ENCODE results near the gene TNK1. TPM values are rescaled to one million over a fixed set of nuclear protein-coding genes. Genes with fewer than 3 reads are reported as not detected.

Gene TNK1
- total RNA-seq, 4 donors from 2014 or later = 38.9 to 110 (median 53.2) TPM

DNA sequence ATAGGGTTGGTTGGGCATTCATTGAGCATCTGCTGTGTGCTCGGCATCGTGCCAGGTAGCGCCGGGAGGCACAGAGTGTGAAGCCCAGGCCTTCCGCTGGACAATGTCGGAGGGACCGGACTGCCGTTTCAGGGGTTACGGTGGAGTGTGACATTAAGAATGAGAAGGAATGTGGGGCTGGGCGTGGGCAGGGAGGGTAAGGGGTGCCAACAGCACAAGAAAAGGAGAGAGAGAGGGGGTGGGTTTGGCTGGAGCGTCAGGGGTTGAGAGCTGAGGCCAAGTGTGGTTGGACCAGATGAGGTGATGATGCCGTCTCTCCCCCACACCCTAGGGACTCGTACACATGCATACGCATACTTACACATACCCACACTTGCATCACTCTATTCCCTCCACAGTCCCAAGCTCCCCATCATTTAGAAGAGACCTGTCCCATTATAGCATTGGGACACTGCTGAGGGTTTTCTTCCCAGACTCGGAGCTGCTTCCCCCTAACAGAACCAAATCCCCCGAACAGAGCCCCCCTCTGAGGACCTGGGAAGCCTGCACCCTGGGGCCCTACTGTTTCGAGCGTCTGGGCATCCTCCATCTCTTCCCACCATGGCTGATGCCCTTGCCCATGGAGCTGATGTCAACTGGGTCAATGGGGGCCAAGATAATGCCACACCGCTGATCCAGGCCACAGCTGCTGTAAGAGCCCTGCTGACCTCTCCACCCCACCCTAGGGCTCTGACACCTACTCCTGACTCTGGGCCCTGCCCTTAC lies 32.2 kb upstream of the TNK1 start:
- 77 to 80% methylated on average over 2 to 19 of the region's 19 CpGs for WGBS, 2 donors (ENCODE audit: low coverage in 1 of 2)
- in situ Hi-C loops (cut with MboI; ENCODE audit: low pct_ligation_motif_present in 1 of 4, low pct_unique_long_range_greater_than_20kb in 1 of 4, low sequenced_read_pairs in 3 of 4) = loop anchor here in 2 of 4 donors (10.0 to 25.0 kb wide), 2 partner anchors 74 to 311 kb away; partner anchors contain the start of genes SLC16A11 (in 1 of the 2) and SLC16A13 (in 1 of the 2)
- H3K9me3 ChIP-seq = no peaks in the 10 kb centered on the region
- H3K4me1 ChIP-seq = peaks cover 4 to 38% (median 34%) of the 10 kb centered on the region in 4 donors
- intact Hi-C loops (cut with DNase I; ENCODE audit: low total_unique reads) = no loop called here
- TF ChIP-seq POLR2AphosphoS5 (IDR thresholded peaks at IDR 0.05) (no peak), POLR2A (IDR thresholded peaks at IDR 0.05) (no peak), EP300 (IDR thresholded peaks at IDR 0.05; ENCODE audit: low read depth) (no peak)
- TF ChIP-seq, protein P1, sequence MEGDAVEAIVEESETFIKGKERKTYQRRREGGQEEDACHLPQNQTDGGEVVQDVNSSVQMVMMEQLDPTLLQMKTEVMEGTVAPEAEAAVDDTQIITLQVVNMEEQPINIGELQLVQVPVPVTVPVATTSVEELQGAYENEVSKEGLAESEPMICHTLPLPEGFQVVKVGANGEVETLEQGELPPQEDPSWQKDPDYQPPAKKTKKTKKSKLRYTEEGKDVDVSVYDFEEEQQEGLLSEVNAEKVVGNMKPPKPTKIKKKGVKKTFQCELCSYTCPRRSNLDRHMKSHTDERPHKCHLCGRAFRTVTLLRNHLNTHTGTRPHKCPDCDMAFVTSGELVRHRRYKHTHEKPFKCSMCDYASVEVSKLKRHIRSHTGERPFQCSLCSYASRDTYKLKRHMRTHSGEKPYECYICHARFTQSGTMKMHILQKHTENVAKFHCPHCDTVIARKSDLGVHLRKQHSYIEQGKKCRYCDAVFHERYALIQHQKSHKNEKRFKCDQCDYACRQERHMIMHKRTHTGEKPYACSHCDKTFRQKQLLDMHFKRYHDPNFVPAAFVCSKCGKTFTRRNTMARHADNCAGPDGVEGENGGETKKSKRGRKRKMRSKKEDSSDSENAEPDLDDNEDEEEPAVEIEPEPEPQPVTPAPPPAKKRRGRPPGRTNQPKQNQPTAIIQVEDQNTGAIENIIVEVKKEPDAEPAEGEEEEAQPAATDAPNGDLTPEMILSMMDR (IDR thresholded peaks at IDR 0.05) = no peak
- H3K36me3 ChIP-seq = no peaks in the 10 kb centered on the region
- H3K27ac ChIP-seq = peak overlapping the region in 1 of 4 donors; percentile 98
- DNase-seq = no peak
- H3K4me3 ChIP-seq = no peak overlapping the region
- no peaks in the 10 kb centered on the region for H3K27me3 ChIP-seq

DNA sequence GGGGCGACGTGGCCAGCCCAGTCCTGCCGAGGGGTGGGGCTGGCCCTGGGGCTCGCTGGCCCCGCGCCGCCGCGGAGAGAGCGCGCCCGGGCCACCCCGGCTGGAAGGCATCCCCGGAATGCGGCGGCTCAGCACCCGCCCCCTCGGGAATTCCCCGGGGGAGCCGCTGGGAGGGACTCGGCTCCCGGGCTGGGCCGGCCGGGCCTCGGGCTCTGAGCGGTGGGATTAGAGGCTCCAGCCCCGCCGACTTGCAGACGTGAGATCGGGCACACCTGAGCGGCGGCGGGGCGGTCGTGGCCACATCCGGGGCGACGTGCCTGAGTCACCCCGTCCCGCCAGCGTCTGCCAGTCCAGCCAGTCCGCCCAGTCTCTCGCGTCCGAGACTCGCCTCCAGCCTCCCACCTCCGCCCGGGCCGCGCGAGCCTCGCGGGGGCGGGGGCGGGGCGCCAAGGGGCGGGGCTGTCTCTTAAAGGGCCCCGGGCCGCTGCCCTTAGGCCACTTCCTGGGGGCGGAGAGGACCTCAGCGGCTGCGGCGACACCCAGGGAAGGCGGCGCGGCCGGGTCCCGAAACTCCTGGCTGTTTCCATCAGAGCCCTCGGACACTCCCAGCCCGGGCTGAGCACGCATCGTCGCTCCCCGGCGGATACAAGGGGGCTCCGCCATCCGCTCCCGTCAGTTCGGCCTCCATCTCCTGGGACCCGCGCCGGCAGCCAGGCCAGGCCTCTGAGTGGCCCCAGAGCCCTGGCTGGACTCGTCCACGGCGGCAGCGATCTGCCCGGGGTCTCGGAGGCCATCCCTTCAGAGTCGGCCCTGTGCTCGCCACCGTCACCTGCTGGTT lies 29.0 kb upstream of the TNK1 start, which contains the start of gene KCTD11:
Gene KCTD11, plus strand, starts transcription at position 498 of the 838 bp plus-strand sequence.
- Histone ChIP-seq H3K4me1 (peaks cover 7 to 58% (median 42%) of the 10 kb centered on the region in 4 donors), H3K4me3 (peak within 1 kb of the TSS; percentile 68 to 88 (median 74)), H3K9me3 (no peaks in the 10 kb centered on the region), H3K27ac (peak within 1 kb of the TSS; percentile 92 to 98 (median 98)), H3K27me3 (no peaks in the 10 kb centered on the region), H3K36me3 (no peaks in the 10 kb centered on the region)
- in situ Hi-C loops (cut with MboI; ENCODE audit: low pct_ligation_motif_present in 1 of 4, low pct_unique_long_range_greater_than_20kb in 1 of 4, low sequenced_read_pairs in 3 of 4) = loop anchor here in 1 of 4 donors (10.0 kb wide), 1 partner anchor 83 kb away; the partner anchor contains the start of genes FGF11 and TMEM102
- TF ChIP-seq, protein P1 (IDR thresholded peaks at IDR 0.05) = peak in 3 of 5 experiments; percentile 44 to 77 (median 62)
- peak; percentile 72 to 87 (median 77) for TF ChIP-seq POLR2AphosphoS5 (IDR thresholded peaks at IDR 0.05)
- TF ChIP-seq EP300 (IDR thresholded peaks at IDR 0.05; ENCODE audit: low read depth) = no peak
- TF ChIP-seq POLR2A (IDR thresholded peaks at IDR 0.05) = peak; percentile 78
- WGBS, 2 donors (ENCODE audit: low coverage in 1 of 2) = 9% methylated on average over 26 of the region's 91 CpGs; no CpG with 5 or more reads in 1 of the 2 donors
- intact Hi-C loops (cut with DNase I; ENCODE audit: low total_unique reads) = loop anchor here (10.0 kb wide), 1 partner anchor 203 kb away; the partner anchor contains the start of gene TNFSF13
- peak; percentile 95 for DNase-seq

DNA sequence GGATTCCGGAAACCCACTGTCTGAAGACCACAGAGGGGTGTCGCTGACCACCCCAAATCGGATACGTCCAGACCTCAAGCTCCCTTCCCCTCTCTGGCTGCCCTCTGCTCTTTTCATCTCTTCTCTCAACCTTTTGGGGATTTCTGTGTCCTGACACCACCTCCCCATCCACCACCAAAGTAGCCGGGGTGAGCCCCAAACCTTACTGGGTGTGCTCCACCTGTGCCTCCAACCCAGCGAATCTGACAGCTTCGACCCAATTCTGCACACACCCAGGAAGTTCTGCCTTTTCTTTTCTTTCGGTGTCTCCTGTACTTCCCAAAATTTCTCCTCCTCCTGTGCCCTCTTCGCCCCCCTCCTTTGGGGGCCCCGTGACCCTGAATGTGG lies 28.4 kb upstream of the TNK1 start:
- Histone ChIP-seq H3K27me3 (no peaks in the 10 kb centered on the region), H3K27ac (peak overlapping the region; percentile 92 to 98 (median 98)), H3K4me1 (peaks cover 7 to 58% (median 42%) of the 10 kb centered on the region in 4 donors), H3K36me3 (no peaks in the 10 kb centered on the region), H3K9me3 (no peaks in the 10 kb centered on the region), H3K4me3 (peak overlapping the region; percentile 68 to 88 (median 74))
- TF ChIP-seq POLR2A (IDR thresholded peaks at IDR 0.05) (no peak), POLR2AphosphoS5 (IDR thresholded peaks at IDR 0.05) (no peak)
- TF ChIP-seq, protein P1 (IDR thresholded peaks at IDR 0.05) = peak in 2 of 5 experiments; percentile 58 to 78
- in situ Hi-C loops (cut with MboI; ENCODE audit: low pct_ligation_motif_present in 1 of 4, low pct_unique_long_range_greater_than_20kb in 1 of 4, low sequenced_read_pairs in 3 of 4) (loop anchor here in 1 of 4 donors (10.0 kb wide), 1 partner anchor 82 kb away; the partner anchor contains the start of genes FGF11 and TMEM102), intact Hi-C loops (cut with DNase I; ENCODE audit: low total_unique reads) (loop anchor here (10.0 kb wide), 1 partner anchor 202 kb away; the partner anchor contains the start of gene TNFSF13)
- DNase-seq = no peak
- 22 to 41% methylated on average over 4 to 10 of the region's 10 CpGs for WGBS, 2 donors (ENCODE audit: low coverage in 1 of 2)

Data from transverse colon (tissue), 4 donors.